GM21447 (cell line): Measurements from ENCODE around the gene GLI1.
A peak's percentile ranks its signal among the peaks of the same experiment; 100 is the strongest.

Experiments used
- ATAC-seq: cut with Tn5 transposase; IDR thresholded peaks from one replicate; pipeline ENCODE4 v1.9.1; 2021; ENCODE audit not compliant: unreplicated experiment

GLI1 gene

DNA sequence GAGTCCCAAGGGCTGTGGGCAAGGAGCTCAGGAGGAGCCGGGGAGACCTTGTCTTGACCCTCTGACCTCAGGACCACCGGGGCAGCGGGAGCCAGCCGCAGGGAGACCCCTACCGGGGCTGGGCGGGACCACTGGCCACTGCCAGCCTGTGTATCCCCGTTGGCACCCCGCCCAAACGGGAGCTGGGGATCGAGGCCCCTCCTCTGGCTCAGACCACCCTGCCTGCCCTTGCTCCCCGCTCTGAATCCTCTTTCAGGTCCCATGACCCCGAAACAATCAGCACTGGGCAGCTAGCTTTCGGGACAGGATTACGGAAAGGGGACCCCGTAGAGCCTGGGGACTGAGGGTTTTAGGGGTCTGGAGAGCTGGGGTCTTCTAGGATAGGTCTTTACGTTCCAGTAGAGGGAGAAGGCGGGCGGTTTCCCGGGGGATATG lies 1.3 kb downstream of the GLI1 start:
- ATAC-seq: no peak

DNA sequence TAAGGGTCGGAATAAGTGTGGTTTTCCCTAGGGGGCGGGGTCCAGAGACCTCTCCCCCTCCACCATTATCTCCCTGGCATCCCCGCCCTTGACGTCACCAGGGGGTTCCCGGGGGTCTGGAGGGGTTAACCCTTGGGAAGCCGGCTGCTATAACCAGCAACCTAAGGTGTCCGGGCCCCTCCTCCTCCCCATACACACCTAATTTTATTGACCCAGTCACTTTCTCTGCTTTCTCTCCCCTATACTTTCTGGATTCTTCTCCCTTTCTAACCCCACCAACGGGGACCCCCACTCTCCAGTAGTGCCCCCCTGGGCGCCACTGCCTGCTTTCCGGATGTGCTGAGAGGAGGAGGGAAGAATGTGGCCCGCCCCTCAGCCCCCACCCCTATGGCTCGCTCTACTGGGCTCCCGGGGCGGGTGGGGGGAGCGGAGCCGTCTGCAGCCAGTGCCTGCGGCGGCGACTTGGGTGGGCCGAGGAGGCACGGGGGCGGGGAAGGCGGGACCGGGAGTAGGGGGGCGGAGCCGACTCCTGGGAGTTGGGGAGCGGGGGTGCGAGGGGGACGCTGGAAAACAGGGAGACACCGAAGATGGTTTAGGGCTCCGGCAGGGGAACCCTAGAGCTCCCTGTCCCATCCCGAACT lies 1.8 kb downstream of the GLI1 start:
- ATAC-seq: no peak

DNA sequence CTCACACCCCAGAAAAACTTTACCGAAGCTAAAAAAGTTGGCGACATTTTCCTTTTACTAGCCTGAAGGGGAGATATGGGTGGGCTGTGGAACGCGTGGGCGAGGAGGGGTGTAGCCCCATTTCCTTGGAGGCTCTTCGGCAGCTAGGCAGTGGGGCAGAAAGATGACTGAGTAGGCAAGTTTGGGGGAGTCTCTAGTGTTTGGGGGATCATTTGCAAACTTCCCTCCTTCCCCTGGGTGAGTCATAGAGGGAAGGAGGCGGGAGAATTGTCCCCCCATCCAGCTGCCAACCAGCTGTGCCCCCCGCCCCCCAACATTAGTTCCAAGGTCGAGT lies 2.3 kb downstream of the GLI1 start:
- no peak for ATAC-seq

DNA sequence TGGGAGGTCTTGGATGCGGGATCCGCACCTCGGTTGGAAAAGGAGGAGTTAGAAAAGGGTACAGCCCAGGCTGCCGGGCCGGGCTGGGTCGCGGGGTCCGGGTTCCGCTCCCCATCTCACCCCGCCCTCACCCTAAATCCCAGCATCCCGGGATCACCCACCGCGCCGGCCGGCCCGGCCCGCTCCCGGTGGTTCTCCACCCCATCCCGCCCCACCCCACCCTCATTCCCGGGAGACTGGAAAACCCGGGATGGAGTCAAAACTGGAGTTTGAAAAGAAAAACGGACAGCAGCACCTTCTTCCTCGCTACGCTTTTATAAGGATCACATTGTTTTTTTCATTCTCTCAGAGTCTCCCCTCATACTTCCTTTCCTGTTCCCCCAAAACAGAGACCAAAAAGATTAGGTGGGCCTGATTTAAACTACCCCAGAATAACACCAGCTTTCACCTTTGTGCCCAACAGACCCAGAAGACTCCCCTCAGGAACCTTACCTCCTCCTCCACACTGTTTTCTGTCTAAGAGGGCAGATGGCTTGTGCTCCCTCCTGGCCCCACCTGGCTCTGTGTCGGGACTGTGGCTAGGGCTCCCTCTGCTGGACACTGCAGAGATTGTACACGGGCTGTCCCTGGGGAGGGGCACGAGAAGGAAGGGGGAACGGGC lies 2.8 kb downstream of the GLI1 start:
- ATAC-seq: peak; percentile 64

DNA sequence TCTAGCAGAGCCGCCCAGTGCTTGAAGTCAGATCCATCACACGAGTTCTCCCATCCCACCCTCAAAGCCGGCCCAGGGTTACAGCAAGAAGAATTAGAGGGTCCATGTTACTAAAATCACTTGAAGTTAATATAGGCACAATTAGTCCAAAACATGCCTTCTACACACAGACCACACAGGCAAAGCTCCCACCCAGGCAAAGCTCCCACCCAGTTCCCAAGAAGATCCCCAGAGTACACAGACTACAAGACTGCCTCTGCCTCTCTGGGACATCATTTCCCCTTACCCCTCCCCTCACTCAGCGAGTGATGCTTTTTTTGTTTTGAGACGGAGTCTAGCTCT lies 3.3 kb downstream of the GLI1 start:
- no peak for ATAC-seq

DNA sequence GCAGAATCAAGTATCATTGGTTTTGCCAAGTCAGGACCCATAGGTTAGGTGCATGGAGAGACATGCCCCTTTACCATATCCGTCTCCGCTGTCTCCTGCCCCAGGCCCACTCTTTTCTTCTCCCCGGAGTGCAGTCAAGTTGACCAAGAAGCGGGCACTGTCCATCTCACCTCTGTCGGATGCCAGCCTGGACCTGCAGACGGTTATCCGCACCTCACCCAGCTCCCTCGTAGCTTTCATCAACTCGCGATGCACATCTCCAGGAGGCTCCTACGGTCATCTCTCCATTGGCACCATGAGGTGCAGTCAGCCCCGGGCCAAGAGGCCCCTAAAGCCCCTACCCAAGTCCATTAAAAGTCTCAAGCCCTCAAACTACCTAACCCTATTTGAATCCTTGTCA lies 5.0 kb downstream of the GLI1 start:
- no peak for ATAC-seq

DNA sequence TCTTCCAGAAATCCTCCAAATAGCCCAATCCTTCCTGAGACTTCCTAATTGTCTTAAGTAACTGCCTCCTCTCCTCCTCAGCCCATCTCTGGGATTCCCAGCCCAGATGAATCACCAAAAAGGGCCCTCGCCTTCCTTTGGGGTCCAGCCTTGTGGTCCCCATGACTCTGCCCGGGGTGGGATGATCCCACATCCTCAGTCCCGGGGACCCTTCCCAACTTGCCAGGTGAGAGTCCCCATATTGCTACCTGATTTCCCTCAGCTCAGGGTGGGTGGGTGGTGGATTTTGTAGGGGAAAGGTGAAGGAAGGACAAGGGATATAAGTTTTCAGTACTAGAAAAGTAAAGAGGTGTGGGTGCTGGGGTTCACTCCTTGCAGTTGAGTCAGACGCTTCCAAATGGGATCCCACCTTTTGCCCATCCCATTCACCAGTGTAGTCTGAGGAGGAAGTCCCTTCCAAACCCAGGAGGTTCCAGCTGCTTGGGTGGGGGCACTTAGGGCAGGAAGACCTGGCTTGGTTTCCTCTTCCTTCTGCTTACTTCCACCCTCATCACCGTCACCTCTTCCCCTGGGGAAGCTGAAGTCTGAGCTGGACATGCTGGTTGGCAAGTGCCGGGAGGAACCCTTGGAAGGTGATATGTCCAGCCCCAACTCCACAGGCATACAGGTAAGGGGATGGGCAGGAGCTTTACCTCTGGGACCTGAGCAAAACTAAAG lies 5.6 kb downstream of the GLI1 start:
- no peak for ATAC-seq

DNA sequence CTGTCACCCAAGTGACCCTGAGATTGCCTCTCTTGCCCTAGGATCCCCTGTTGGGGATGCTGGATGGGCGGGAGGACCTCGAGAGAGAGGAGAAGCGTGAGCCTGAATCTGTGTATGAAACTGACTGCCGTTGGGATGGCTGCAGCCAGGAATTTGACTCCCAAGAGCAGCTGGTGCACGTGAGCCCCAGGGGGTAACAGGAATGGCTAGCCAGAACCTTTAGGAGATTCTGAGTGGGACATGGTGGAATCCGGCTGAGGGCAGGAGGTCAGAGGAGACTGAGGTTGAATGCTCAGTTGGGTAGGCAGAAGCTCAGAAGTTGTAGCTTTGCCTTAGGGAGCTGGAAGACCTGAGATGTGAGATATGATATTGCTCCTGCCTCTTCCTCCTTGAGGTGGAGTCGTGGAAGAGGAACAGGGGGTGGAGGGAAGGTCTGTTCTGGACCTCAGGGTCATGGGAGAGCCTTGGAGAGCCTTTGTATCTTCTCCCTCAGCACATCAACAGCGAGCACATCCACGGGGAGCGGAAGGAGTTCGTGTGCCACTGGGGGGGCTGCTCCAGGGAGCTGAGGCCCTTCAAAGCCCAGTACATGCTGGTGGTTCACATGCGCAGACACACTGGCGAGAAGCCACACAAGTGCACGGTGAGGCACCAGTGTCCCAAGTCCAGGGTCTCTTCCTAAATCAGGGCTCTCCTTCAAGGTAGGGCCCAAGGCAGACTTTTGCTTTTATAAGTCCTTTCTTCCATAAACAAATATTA lies 6.3 kb downstream of the GLI1 start:
- ATAC-seq: no peak

DNA sequence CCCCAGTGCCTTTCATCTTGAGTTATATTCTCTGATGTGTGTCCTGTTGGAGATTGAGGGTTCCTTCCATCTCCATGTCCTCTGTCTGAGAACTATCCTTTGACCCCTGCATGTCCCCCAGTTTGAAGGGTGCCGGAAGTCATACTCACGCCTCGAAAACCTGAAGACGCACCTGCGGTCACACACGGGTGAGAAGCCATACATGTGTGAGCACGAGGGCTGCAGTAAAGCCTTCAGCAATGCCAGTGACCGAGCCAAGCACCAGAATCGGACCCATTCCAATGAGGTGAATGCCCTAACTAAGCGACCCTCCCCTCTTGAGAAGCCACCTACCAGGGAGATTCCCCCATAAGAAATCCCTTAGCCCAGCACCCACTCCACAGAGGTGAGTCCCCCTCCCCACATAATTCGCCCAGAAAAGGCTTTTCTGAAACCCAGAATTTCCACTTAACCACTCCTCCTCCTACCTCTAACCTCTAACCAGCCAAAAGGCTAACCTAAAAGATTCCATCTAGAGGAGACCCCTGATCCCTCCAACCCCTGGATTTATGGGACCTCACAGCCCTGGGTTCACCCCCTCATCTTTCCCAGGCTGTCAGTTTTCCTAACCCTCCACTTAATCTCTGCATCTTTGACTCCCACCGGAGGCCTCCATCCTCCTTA lies 7.8 kb downstream of the GLI1 start:
- ATAC-seq: no peak

DNA sequence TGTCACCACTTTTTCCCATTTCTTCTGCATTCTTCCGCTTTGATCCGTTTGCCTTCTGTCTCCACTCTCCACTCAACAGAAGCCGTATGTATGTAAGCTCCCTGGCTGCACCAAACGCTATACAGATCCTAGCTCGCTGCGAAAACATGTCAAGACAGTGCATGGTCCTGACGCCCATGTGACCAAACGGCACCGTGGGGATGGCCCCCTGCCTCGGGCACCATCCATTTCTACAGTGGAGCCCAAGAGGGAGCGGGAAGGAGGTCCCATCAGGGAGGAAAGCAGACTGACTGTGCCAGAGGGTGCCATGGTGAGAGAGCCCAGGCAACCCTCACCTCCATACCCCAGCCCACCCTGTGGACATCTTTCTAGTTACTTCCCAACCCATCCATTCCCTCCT lies 8.3 kb downstream of the GLI1 start:
- no peak for ATAC-seq

DNA sequence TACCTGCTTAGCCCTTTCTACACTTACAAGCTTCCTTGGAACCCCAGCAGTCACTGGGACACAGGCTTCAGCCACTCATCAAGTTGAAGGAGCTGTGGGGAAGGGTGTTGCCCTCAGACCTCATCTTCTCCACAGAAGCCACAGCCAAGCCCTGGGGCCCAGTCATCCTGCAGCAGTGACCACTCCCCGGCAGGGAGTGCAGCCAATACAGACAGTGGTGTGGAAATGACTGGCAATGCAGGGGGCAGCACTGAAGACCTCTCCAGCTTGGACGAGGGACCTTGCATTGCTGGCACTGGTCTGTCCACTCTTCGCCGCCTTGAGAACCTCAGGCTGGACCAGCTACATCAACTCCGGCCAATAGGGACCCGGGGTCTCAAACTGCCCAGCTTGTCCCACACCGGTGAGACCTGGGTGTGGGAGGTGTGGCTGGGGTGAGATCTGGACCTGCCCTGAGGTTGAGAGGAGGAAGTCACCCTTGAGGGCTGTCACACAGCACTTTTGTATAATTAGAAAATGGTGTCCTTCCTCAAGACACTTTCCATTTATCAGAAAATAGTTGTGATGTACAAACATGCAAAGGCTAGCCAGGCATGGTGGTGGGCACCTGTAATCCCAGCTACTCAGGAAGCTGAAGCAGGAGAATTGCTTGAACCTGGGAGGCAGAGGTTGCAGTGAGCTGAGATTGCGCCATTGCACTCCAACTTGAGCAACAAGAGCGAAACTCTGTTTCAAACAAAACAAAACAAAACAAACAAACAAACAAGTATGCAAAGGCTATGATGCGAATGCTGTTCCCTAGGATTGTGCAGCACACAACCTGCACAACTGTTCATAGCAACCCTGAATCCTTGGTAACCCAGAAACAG lies 9.9 kb downstream of the GLI1 start:
- ATAC-seq: no peak

DNA sequence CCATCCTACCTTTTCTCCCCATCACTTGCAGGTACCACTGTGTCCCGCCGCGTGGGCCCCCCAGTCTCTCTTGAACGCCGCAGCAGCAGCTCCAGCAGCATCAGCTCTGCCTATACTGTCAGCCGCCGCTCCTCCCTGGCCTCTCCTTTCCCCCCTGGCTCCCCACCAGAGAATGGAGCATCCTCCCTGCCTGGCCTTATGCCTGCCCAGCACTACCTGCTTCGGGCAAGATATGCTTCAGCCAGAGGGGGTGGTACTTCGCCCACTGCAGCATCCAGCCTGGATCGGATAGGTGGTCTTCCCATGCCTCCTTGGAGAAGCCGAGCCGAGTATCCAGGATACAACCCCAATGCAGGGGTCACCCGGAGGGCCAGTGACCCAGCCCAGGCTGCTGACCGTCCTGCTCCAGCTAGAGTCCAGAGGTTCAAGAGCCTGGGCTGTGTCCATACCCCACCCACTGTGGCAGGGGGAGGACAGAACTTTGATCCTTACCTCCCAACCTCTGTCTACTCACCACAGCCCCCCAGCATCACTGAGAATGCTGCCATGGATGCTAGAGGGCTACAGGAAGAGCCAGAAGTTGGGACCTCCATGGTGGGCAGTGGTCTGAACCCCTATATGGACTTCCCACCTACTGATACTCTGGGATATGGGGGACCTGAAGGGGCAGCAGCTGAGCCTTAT lies 10.8 kb downstream of the GLI1 start:
- ATAC-seq: no peak

DNA sequence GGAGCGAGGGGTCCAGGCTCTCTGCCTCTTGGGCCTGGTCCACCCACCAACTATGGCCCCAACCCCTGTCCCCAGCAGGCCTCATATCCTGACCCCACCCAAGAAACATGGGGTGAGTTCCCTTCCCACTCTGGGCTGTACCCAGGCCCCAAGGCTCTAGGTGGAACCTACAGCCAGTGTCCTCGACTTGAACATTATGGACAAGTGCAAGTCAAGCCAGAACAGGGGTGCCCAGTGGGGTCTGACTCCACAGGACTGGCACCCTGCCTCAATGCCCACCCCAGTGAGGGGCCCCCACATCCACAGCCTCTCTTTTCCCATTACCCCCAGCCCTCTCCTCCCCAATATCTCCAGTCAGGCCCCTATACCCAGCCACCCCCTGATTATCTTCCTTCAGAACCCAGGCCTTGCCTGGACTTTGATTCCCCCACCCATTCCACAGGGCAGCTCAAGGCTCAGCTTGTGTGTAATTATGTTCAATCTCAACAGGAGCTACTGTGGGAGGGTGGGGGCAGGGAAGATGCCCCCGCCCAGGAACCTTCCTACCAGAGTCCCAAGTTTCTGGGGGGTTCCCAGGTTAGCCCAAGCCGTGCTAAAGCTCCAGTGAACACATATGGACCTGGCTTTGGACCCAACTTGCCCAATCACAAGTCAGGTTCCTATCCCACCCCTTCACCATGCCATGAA lies 11.5 kb downstream of the GLI1 start:
- ATAC-seq: no peak

DNA sequence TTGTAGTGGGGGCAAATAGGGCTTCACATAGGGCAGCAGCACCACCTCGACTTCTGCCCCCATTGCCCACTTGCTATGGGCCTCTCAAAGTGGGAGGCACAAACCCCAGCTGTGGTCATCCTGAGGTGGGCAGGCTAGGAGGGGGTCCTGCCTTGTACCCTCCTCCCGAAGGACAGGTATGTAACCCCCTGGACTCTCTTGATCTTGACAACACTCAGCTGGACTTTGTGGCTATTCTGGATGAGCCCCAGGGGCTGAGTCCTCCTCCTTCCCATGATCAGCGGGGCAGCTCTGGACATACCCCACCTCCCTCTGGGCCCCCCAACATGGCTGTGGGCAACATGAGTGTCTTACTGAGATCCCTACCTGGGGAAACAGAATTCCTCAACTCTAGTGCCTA lies 12.1 kb downstream of the GLI1 start:
- no peak for ATAC-seq

DNA sequence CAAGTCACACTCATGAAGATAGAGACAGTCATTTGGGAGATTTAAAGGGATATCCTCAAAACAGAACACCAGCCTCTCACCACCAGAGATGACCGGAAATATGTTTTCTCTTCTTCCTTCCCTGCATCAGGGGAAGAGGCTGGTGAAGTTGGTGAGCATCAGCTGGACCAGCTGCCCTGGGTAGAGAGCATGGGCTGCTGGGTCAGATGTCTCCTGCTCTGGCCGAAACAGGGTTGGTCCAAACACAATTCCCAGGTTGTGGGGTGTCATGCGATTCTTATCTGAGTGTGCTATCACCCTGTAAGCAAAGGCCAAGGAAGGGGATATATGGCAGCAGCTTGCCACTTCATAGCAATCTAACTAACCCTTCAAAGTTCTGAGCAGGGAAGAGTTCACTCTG lies 12.8 kb downstream of the GLI1 start:
- ATAC-seq: no peak

DNA sequence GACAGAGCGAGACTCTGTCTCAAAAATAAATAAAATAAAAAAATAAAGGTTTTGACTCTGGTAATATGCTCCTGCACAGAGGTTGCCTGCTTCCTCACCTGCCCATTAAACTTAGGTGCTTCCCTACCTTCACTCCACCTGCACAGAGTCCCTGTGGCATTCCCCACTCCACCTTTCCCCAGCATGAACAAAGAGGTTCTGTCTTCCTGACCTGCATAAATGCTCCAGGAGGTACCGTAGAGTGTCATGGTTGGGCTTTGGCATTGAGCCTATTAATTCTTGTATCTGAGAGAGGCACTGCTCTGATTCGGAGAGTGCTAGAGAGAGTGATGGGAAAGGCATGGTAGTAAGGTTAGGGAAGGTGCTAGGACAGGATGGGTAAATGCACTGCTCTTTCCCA lies 13.8 kb downstream of the GLI1 start:
- no peak for ATAC-seq

DNA sequence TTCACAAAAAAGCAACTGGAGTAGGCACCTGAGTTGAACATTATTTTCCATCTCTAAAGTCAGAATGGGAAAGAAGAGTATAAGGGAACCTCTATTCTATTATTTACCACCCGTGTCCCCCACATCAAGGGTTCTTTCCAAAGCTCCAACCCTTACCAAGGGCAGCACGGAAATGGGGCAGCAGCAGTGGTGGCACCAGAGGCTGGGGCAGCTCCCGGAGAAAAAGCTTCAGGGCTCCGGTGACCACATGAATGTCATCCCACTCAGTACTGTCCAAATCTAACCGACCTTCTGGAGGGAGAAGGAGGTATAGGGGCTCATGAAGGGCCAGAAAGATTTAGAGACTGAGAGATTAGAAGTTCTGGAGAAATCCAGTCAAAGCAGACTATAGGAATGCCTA lies 14.3 kb downstream of the GLI1 start:
- ATAC-seq: no peak

DNA sequence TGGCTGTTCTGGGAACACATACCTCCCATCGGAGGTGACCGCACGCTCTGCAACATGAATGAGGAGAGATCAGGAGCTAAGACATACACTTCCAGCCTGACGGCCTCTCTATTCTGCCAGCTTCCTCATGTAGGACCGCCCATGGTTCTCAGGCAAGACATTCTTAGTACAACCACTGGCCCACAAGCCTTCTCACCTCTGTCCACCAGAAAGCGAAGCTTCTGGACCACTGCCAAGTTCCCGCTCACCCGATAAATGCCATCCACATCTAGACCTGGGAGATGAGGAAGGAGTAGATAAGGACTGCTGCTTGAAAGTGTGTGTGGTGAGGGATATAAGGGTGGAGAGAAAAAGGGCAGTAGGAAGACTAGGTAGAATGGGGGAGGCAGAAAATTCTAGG lies 14.8 kb downstream of the GLI1 start:
- no peak for ATAC-seq

DNA sequence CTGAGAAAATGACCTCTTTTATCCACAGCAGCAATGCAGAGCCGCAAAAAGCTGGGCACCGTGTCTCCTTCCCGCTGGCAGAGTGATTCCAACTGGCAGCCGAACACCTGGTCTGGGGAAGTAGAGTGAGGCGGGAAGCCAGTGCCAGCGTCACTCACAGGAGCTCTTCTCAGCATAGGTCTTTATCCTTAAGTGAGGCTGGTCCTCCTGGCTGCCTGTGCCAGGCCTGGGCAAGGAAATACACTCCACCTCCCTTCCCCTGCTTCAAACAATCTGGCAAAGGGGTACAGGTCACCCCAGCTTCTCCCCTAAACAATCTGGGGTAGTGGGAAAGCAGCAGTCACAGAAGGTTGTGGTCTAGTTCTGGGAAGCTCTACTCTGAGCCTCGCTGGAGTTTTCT lies 15.3 kb downstream of the GLI1 start:
- no peak for ATAC-seq
